COLO668 (cell line): ENCODE data around the gene WSCD1.
A peak's percentile ranks its signal among the peaks of the same experiment; 100 is the strongest.

Source experiments
- DNase-seq: peaks from one replicate; lab custom pipeline; 2025; ENCODE audit not compliant: unreplicated experiment; lab: John Stamatoyannopoulos, UW

WSCD1 gene

DNA sequence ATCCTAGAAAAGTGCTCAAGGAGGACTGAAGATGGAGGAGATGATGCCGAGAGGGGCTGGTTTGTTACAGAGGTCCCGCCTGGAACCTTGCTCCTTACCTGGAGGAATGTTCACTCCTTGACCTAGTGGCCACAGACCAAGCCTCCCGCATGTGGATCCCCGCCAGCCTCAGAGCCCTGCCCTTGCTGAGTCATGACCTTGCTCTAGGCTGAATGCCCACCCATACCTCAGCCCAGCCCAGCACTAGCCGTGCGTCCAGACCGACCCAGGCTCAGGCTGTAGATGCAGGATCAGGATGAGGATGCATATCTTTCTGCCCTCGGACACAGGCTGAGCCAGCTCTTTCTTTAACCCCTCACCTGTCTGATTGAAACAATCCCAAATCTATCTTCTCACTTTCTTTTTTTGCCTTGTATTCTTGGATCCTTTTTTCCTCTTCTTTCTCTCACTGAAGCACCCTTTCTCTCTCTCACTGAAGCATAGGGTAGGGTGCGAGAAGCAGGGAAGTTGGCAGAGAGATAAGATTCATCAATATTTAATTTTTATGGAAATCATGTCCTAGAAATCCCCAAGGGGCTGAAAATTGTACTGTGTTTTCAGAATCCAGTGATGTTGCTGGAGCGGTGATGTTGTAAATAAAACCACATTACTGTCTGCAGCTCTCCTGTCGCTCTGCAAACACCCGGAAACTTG, 34.9 kb downstream of the WSCD1 start:
- no peak for DNase-seq

DNA sequence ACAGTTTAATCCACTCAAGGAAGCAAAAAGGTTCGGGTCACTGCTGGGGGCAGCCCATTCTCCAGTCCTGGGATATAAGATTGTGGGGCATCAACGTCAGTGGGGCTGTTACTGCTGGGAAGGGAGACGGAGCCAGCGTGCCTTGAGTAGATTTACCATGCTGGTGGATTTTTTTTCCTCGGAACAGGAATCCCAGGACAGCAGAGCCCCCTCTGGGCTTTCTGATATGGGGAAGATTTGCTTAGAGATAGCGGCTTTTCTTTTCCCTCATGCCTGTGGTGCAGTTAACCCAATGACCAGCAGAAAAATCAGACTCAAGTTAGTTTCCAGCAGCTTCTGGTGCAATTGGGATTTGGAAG, 35.4 kb downstream of the WSCD1 start:
- DNase-seq: no peak

DNA sequence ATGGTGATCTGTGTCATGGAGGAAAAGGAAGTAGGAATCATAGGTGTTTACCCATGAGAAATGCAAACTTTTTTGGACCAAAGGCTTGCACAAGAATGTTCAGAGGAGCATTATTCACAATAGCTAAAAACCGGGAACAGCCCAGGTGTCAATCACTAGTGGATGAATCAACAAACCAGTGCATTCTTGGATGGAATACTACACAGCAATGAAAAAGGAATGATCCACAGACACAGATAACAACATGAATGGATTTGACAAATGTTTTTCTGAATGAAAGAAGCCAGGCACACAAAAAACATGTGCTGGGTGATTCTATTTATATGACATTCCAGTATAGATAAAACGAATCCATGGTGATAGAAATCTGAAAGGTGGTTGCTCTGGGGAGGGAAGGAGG, 36.0 kb downstream of the WSCD1 start:
- DNase-seq: no peak

DNA sequence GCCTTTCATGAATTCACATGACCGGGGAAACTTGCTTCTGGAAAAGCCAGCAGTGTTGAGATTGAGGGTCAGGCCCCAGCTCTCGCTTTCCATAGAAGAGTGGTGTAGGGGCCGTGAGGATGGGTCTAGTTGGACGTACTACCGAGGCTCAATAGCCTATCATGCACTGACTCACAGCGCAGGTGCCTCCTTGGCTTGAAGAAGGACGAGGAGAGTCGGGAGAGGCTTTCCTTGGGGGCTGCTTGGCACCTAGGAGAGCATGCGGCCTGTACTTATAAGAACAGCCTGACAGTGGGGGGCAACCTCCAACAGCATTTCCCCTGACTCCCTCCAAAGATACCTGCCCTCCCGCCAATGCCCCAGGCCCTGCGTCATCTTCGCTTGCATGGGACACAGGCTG, 37.6 kb downstream of the WSCD1 start:
- no peak for DNase-seq

DNA sequence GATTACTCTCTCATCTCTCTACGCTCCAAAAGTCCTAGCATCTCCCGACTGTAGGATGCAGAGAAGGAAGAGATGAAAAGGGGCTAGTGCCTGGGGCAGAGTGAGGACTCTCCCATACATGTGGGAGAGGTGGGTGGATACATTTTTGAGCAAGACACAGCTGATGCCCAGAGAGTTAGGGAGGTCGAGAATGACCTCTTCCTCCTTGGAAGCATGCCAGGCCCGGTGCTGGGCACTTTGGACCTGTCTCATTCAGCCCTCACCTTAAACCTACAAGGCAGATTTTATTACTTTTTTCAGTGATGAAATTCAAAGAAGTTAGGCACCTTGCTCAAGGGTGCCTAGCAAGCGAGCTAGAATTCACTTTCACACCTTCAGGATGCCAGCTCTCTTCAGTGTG, 38.2 kb downstream of the WSCD1 start:
- DNase-seq: no peak

DNA sequence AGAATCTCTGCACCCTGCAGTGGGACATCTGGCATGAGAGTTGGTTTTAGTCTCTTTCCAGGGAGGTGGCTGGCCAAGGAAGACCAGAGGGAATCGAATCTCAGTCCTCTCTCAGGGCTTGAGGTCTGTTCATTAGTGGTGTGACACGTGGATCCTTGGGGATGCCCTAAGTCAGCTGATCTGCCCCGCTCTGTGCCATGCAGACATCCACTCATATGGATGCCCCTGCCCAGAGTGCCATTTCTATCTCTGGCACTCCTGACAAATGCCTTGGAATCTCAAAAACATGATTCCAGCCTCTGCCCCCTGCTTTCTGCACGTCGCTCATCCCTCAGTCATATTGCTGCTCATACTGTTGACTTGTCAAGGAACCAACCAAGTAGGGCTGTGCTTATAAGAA, 38.8 kb downstream of the WSCD1 start:
- DNase-seq: no peak

DNA sequence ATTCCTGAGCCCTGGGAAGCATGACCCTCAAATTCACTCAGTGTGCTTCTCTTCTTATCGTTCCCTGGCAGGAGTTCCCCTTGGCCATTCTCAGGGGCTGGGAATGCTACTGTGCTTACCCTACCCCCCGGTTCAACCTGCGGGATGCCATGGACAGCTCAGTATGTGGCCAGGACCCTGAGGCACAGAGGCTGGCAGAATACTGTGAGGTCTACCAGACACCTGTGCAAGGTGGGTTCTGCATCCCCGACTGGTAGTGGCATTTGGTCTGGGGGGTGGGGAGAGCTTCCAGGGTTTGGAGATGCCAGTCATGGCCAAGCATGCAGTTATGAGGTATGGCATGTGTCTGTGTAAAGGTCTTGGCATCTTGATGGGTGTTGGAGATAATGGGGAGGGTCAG, 39.4 kb downstream of the WSCD1 start:
- no peak for DNase-seq

DNA sequence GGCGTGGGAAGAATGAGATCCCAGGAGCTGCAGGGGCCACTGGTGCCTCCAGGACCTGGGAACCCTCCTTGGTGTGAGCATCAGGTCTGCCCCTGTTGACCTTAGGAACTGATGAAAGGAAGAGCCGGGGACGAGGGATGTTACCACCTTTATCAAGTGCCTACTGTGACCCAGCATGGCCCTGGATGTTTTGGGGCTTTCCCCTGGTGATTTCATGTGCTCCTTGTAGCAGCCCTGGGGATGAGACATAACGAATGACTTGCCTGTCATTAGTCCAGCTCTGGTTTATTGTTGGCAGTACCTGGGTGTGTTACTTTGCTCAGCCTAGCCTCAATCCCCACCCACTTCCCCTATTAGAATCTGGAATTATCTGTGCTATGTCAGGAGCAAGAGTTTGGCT, 39.9 kb downstream of the WSCD1 start:
- DNase-seq: no peak

DNA sequence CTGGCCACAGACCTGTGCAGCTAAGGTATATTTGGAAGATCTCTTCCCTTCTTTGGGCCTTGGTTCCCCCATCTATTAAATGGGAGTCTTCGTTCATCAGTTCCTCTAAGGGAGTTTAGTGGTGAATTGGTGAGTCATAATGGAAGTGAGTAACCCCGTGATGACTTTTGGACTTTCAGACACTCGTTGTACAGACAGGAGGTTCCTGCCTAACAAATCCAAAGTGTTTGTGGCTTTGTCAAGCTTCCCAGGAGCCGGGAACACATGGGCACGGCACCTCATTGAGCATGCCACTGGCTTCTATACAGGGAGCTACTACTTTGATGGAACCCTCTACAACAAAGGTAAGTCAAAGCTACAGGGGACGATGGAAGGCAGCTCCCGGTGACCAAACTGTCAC, 40.4 kb downstream of the WSCD1 start:
- no peak for DNase-seq

DNA sequence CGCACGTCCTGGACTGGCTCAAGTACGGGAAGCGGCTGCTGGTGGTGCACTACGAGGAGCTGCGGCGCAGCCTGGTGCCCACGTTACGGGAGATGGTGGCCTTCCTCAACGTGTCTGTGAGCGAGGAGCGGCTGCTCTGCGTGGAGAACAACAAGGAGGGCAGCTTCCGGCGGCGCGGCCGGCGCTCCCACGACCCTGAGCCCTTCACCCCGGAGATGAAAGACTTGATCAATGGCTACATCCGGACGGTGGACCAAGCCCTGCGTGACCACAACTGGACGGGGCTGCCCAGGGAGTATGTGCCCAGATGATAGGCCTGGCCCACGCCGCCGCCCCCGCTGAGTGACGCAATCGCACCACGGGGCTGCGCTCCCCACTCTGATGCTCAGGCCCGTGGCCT, 50.2 kb downstream of the WSCD1 start:
- no peak for DNase-seq

DNA sequence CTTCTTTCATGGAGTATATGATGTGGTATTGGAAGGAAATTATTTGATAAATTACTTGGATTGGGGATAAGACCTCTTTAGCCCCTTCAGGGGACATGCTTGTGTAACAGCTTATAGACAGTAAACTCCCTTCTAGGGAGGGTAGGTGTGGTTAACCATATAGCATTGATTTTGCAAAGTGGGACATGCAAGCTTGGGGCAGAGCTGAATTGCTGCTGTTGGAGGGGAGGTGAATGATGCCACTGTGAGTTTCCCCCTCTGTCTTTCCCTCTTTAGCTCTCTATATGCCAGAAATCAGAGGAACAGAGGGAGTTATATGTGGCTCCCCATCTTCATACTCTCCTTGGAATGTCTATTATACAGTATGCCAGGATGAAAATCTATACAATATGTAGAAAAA, 54.7 kb downstream of the WSCD1 start:
- DNase-seq: no peak

DNA sequence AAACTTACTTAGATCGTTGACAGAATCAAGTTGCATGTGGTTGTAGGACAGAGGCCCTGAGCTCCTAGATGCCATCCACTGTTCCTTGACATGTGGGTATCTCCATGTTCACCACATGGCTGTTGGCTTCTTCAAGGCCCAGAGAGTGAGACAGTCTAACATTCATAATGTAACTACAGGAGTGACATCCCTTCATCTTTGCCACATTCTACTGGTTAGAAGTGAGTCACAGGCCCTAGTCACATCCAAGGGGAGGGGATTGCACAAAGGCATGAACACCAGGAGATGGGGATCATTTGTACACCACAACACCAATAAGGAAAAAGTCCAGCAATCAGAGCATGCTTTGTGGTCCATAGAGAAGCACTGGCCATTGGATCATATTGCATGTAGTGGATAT, 56.6 kb downstream of the WSCD1 start:
- DNase-seq: no peak

DNA sequence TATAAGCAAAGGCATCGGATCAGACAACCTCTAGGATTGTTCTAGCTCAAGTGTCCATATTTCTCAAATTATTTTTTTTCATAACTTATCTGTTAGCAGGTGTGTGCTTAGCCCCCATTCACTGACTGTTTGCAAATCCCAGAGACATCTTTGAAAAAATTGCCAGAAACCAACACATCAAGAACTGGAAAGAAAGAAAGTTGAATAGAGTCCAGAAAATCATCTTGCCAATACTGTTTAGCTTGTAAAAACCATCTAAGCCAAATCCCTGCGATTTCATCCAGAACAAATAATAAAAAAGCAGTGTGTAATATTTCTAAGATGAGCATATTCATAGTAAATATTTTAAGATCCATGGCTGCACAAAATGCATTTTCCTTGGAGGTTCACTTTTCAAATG, 64.5 kb downstream of the WSCD1 start:
- DNase-seq: no peak

DNA sequence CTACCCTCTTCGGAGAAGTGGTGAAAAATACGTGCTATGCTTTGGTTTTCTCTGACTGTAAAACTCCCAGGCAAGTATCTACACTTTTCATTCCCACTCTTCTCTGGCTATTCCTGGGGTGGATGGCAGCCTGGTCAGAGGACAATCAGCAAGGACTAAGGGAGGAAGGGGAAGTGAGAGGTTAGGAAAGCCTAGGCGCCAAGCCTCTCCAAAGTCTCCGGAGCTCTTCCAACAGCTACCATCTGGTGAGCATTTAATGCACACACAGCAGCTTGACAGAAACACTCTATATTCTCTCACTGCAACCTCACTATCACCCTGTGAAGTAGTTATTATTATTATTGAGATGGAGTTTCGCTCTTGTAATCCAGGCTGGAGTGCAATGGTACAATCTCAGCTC, 65.1 kb downstream of the WSCD1 start:
- no peak for DNase-seq

DNA sequence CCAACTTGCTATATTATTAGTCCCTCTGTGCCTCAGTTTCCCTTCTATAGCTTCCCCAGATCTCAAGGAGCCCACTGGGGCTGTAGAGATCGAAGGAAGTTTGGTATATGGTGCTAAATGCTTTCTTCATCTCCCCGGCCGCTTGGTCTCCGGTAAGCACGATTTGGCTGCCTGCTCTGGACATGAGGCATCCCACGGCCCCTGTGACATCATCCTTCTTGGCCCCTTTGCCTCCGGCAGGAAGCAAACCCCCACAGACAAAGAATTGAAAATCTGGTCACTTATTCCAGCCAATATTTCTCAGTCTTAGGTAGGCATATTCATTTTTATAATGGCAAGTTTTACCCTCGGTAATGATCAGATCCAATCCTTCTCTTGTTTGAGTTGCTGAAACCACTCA, 65.8 kb downstream of the WSCD1 start:
- DNase-seq: no peak

DNA sequence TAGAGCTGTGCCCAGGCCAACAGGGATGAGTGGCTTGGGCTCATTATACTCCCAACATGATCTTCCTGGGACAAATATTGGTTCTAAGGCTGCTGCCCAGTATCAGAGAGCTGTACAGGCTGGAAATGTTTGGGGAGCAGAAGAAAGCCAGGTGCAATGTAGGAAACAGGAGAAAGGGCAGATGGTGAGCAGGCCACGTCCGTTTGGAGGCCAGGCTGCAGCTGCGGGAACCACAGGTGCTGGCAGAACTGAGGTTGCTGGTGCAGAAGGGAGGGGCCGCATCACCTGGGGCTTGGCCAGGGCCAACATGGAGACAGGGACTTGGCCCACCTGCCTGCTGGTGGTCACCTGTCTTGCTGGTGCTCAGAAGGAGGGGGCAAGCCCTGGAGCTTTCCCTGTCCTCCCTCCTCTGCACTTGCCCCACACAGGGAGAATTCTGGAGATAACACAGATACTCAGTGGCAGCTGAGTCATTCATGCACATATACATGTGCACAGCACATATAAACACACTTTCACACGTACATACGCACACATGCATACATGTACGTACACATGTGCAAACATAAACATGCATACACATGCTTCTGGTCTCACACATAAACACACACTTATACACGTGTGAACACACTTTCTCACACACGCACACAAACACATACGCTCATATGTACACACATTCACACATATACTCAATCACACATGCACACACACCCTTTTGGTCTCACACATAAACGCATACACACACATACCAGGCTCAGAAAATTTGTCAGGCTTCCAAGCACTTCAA, 67.7 kb downstream of the WSCD1 start:
- peak; percentile 0 for DNase-seq

DNA sequence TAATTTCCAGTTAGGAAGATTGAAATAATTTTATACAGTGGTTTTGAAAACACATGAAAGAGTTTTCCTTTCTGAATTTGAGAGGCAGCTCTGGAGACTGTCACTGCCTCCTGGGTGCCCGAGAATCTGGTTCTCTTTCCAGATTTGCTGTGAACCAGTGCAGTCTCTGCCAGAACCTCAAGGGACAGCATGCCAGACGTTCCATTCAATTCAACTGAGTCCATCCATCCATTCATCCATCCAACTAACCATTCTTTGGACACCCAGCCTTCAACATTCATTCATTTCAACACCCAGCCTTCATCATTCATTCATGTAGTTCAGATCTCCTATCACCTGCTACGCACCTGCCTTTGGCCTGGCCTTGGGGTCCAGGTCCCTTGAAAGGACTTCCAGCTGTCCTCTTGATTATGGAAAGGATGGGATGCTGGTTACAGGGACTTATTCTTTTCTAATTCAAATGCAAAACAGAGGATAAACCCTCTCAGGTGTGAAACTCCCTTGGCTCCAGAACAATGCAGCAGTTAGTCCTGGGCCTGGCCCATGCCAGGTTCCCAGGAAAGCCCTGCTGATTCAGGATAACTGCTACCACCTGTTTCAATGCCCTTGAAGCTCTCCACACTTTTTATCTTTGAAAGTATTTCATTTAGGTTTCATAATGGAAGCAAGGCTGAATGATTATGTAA, 68.7 kb downstream of the WSCD1 start:
- DNase-seq: no peak

DNA sequence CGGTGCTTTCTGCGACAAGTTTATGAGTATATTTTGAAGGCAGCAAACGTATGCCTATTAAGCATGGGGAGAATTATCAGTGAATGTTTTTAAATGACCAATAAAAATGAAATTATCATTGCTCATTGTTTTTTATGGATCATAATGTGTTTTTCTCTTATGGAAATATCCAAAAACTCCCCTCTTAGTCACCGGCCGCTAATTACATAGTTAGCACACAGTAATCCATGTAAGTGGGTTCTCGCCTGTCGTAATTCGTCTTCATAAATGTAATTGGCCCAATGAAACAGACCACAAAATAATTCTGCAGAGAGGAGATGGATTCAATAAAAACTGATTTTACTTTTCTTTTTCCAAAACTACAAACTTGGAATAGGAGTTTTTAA, 69.3 kb downstream of the WSCD1 start:
- DNase-seq: no peak

DNA sequence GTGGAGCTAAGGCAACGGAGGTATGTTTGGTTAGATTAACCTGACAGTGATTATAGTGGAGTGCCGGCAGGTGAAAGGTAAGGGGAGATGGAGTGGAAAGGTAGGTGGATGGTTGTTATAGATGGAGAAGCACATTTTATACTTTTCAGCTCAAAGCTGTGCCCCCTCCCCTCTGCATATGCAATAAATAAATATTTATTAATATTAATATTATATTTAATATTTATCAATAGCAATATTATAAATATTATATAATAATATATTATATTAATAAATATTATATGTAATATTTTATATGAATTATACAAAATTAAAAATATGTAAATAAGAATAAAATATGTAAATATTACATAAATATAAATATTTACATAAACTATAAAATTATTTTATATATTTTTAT, 70.0 kb downstream of the WSCD1 start:
- DNase-seq: no peak

DNA sequence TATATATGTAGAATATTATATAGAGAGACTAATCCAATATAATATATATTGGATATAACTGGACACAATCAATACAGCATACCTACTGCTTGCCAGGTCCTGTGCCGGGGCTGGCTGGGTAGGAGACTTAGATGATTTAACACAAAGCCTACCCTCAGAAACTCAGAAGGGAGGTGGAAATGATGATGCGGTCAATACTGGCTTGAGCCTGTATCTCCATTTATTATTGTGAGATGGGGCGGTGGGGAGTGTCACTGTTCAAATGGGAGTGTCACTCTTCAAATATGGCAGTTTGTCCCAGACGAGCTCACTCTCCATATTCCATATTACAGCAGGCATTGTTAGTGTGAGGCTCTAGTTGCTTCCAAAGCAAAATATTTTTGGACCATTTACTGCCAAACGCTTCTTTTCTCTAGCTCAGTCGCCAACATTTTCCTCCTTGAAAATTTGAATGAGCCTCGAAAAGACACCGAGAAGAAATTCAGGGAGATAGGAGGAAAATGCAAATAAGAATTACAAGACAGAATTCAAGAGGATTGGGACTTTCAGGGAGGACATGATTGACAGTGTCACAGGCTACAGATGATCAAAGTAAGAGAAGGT, 70.7 kb downstream of the WSCD1 start:
- no peak for DNase-seq

DNA sequence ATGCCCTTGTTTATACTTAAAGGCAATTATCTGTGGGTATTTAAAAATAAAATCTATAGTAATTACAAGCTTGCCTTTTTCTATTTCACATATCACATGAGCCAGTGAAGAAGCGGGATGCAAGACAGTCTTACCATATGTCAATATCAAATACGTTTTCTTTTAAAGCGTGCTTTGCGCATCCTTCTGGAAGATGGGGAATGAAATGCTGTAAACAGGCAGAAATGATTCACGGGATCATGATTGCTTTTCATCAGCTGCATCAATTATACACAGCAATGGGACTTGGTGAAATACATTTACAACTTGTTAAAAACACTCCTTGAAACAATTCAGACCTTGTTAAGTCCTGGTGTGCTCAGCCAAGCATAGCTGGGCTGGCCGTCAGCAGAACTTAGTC, 72.5 kb downstream of the WSCD1 start:
- no peak for DNase-seq

DNA sequence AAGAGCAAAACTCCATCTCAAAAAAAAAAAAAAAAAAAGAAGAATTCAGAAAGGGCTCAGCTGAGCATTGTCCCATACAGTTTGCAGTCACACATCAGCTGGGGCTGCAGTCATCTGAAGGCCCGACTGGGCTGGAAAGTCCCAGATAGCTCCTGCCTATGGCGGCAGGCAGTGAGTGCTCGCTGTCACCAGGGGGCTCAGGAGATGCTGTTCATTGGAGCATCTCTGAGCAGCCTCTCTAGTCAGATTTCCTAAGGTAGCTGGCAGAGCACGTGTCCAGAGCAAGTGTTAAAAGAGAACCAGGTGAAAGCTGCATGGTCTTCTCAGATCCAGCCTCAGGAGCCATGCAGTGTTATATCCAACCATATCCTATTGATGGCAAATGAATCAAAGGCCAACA, 75.8 kb downstream of the WSCD1 start:
- DNase-seq: no peak
